Neural crest cell (in vitro differentiated cells): ENCODE measurements around the gene DCHS1. TPM values are rescaled to one million over a fixed set of nuclear protein-coding genes. Genes with fewer than 3 reads are reported as not detected.
"Not testable (repeated sequence)": the region's sequence is repeated elsewhere in the genome, so short reads cannot be mapped to it uniquely, and the experiment has no call there.

Experiments
- DNase-seq: peaks from one replicate; pipeline ENCODE4 v3.0.0; 2021; ENCODE audit warnings: low read depth, mixed read lengths, low spot score
- H3K27ac Mint-ChIP-seq: one replicate; pipeline ENCODE4 v1.8.0; 2021; ENCODE audit warnings: mild to moderate bottlenecking, mixed read lengths; ENCODE audit not compliant: unreplicated experiment
- H3K27me3 Mint-ChIP-seq: 2 replicates; pipeline ENCODE4 v1.8.0; 2021; ENCODE audit warnings: low read depth, mild to moderate bottlenecking, mixed read lengths
- H3K36me3 Mint-ChIP-seq: 2 replicates; pipeline ENCODE4 v1.8.0; 2021; ENCODE audit warnings: low read depth, mild to moderate bottlenecking, mixed read lengths
- H3K4me1 Mint-ChIP-seq: 2 replicates; pipeline ENCODE4 v1.8.0; 2021; ENCODE audit warnings: mixed read lengths
- H3K4me3 Mint-ChIP-seq: one replicate; pipeline ENCODE4 v1.8.0; 2021; ENCODE audit warnings: mild to moderate bottlenecking, mixed read lengths
- H3K9me3 Mint-ChIP-seq: 2 replicates; pipeline ENCODE4 v1.8.0; 2021; ENCODE audit warnings: mixed read lengths
- long read RNA-seq: library from polyadenylated mRNA; unstranded; transcript quantifications from one replicate; pipeline ENCODE4 v2.0.0, GENCODE V29; 2020
- total RNA-seq: library from RNA; stranded (reverse); gene quantifications from 2 replicates; pipeline ENCODE4 v1.2.1, GENCODE V29; 2021
- TF ChIP-seq, protein P1 (sequence below): fragments of 200-600 bp; sonication (generic); conservative IDR thresholded peaks from 2 replicates; pipeline ENCODE4 v1.5.0; 2021; ENCODE audit warnings: antibody characterized with exemption, mild to moderate bottlenecking

DCHS1 gene, protein sequence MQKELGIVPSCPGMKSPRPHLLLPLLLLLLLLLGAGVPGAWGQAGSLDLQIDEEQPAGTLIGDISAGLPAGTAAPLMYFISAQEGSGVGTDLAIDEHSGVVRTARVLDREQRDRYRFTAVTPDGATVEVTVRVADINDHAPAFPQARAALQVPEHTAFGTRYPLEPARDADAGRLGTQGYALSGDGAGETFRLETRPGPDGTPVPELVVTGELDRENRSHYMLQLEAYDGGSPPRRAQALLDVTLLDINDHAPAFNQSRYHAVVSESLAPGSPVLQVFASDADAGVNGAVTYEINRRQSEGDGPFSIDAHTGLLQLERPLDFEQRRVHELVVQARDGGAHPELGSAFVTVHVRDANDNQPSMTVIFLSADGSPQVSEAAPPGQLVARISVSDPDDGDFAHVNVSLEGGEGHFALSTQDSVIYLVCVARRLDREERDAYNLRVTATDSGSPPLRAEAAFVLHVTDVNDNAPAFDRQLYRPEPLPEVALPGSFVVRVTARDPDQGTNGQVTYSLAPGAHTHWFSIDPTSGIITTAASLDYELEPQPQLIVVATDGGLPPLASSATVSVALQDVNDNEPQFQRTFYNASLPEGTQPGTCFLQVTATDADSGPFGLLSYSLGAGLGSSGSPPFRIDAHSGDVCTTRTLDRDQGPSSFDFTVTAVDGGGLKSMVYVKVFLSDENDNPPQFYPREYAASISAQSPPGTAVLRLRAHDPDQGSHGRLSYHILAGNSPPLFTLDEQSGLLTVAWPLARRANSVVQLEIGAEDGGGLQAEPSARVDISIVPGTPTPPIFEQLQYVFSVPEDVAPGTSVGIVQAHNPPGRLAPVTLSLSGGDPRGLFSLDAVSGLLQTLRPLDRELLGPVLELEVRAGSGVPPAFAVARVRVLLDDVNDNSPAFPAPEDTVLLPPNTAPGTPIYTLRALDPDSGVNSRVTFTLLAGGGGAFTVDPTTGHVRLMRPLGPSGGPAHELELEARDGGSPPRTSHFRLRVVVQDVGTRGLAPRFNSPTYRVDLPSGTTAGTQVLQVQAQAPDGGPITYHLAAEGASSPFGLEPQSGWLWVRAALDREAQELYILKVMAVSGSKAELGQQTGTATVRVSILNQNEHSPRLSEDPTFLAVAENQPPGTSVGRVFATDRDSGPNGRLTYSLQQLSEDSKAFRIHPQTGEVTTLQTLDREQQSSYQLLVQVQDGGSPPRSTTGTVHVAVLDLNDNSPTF (N-terminal part only)
- 37.5 and 40.4 TPM in 2 replicates for total RNA-seq
- long read RNA-seq, partial matches to known transcripts, result 0 of 1 reads
- long read RNA-seq, other reads (novel, unspliced or antisense), result 1 of 1 reads

DNA sequence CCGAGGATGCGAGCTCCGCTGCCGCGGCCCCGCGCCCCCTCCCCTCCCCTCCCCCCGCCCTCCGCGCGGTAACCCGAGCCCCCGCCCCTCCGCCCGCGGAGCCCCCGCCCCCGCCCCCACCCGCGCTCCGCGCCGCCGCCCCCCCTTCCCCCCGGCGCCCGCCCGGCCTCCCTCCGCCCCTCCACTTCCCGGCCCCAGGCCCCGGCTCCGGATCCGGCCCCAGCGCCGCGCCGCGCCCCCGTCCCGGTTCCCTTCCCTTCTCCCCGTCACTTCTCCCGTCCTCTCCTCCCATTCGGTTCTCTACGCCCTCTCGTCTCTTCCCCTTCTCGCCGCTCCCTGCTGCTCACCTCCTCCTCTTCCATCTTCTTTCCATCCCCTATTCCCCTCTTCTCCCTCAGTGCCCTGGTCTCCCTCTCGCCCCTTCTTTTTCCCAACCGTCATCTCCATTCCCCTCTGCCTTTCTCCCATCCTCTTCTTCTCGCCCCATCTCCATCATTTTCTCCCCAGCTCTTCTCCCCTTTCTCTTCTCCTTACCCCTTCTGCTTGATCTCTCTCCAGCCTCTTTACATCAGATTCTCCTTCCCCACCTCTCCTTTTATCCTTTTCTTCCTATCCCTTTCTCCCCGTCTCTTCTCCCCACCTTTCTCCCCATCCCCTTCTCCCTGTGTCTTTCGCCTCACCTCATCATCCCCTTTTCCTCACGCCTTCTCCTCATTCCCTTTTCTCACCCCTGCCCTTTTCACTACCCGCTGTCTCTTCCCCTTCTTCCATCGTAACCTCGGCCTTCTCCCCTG lies at the start of gene DCHS1:
TSS of gene DCHS1 (minus strand) at position 20 of the 794 bp plus-strand sequence. CDS start 14,196 bp downstream, outside the sequence.
- peak within 1 kb of the TSS; percentile 84 for H3K4me3 Mint-ChIP-seq
- no peaks in the 10 kb centered on the region for H3K9me3 Mint-ChIP-seq
- no peaks in the 10 kb centered on the region for H3K36me3 Mint-ChIP-seq
- no peak within 1 kb of the TSS for H3K27ac Mint-ChIP-seq
- H3K4me1 Mint-ChIP-seq, result peaks cover 11% of the 10 kb centered on the region
- DNase-seq, result peak; percentile 33
- TF ChIP-seq, protein P1, sequence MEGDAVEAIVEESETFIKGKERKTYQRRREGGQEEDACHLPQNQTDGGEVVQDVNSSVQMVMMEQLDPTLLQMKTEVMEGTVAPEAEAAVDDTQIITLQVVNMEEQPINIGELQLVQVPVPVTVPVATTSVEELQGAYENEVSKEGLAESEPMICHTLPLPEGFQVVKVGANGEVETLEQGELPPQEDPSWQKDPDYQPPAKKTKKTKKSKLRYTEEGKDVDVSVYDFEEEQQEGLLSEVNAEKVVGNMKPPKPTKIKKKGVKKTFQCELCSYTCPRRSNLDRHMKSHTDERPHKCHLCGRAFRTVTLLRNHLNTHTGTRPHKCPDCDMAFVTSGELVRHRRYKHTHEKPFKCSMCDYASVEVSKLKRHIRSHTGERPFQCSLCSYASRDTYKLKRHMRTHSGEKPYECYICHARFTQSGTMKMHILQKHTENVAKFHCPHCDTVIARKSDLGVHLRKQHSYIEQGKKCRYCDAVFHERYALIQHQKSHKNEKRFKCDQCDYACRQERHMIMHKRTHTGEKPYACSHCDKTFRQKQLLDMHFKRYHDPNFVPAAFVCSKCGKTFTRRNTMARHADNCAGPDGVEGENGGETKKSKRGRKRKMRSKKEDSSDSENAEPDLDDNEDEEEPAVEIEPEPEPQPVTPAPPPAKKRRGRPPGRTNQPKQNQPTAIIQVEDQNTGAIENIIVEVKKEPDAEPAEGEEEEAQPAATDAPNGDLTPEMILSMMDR, result no peak
- H3K27me3 Mint-ChIP-seq, result peaks cover 17% of the 10 kb centered on the region

DNA sequence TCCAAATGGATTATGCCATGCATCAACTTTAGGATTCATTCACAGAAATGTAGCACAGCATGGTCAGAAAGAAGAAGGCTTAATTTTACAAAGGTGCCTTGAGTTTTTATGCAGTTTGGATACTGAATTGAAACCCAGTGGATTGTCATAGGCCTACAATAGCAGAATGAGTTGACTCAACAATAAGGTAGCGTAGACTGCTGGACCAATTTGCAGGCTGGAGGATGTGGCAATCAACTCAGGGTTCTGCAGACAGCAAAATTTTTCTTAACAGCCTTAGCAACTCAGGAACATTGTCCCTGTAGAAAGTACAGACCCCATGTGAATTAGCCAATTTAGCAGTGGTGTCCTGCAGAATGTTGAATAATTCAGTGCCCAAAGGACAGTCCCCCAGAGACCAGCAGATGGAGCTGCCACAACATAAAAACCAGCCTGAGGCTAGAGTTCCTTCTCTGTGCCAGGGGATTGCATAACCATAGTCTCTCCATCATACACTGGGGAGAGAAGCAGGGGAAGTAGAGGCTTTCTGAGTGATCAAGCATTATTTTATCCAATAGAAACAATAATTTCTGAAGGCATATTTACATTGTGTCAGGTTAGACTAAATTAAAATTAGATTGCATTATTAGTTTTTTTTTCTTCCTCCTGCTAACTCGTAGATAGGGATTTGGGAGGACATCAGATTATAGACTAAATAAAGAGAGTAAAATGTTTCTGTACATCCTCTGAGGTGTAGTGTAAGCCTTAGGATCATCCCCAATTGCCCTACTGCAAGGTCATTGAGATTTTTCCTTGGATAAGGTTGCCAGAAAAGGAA lies 47.8 kb upstream of the DCHS1 start:
- DNase-seq, result peak; percentile 30
- Mint-ChIP-seq H3K9me3 (no peaks in the 10 kb centered on the region), H3K36me3 (no peaks in the 10 kb centered on the region), H3K4me1 (peaks cover 30% of the 10 kb centered on the region), H3K27me3 (no peaks in the 10 kb centered on the region), H3K27ac (no peak overlapping the region), H3K4me3 (peak overlapping the region; percentile 10)
- TF ChIP-seq, protein P1, result peak; percentile 63

DNA sequence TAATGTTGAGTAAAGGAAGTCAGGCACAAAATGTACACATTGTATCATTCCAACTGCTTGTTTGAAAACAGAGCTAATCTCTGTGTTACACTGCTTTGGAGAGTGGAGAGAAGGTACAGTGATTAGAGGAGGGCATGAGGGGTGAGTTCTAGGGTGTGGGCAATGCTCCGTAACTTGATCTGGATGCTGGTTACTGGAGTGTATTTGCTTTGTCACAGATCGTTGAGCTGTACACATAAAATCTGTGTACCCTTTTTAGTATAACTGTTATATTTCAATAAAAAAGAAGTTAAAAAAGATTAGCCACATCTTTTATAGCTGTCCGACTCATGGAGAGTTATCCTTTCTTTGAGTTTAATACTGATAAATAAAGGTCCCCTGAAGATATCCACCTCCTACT lies 46.3 kb upstream of the DCHS1 start:
- not testable (repeated sequence) for H3K27me3 Mint-ChIP-seq, DNase-seq, H3K36me3 Mint-ChIP-seq, H3K27ac Mint-ChIP-seq, H3K9me3 Mint-ChIP-seq, H3K4me3 Mint-ChIP-seq
- peaks cover 33% of the 10 kb centered on the region for H3K4me1 Mint-ChIP-seq

DNA sequence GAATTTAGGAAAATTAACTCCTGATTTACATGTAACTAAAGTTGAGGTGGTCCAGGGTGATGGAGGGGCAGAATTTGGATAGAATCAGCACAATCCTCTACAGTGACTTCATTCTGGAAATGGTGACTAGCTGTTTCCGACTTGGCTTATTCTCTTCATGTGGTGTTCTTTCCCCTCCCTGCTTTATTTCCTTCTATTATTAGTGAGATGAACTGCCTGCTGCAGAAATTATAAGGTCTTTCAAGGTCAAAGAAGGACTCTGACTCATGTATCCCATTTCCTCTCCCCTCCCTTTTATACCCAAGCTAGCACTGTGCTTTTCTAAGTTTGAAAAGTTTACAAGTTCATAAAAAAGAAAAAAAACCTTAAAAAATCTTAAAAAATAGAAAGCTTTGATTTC lies 39.8 kb upstream of the DCHS1 start:
- H3K4me1 Mint-ChIP-seq, result peaks cover 10% of the 10 kb centered on the region
- H3K27me3 Mint-ChIP-seq, result no peaks in the 10 kb centered on the region
- no peaks in the 10 kb centered on the region for H3K36me3 Mint-ChIP-seq
- TF ChIP-seq, protein P1, result no peak
- H3K9me3 Mint-ChIP-seq, result peaks cover 4% of the 10 kb centered on the region
- H3K4me3 Mint-ChIP-seq, result no peak overlapping the region
- no peak for DNase-seq
- no peak overlapping the region for H3K27ac Mint-ChIP-seq

DNA sequence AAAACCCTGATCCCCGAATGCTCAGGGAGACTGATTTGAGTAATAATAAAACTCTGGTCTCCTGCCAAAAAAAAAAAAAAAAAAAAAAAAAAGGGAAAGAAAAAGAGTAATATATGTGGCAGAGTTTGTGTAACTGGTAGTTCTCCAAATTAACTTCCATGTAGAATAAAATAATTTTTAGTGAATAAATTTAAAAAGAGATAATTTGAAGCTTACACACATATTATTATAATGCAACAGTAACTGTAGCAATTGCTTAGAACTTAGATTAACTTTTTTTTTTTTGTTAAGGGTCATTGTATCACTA lies 38.6 kb upstream of the DCHS1 start:
- DNase-seq, result no peak
- Mint-ChIP-seq H3K27ac (no peak overlapping the region), H3K36me3 (peaks cover 4% of the 10 kb centered on the region), H3K4me1 (peaks cover 10% of the 10 kb centered on the region), H3K4me3 (no peak overlapping the region), H3K9me3 (peaks cover 7% of the 10 kb centered on the region), H3K27me3 (no peaks in the 10 kb centered on the region)
- TF ChIP-seq, protein P1, result no peak
